ENCODE measurements around the gene CACNA1C. TPM values are rescaled to one million over a fixed set of nuclear protein-coding genes. Genes with fewer than 3 reads are reported as not detected.

Gene CACNA1C
- total RNA-seq, 4 donors from 2014 or later = 5.2 to 12.9 (median 6.3) TPM

- WGBS, 2 donors = 56 to 60% methylated on average over 15 of the region's 15 CpGs
- DNase-seq (ENCODE audit: low spot score in 2 of 2) = no peak
- Histone ChIP-seq H3K27me3 (no peaks in the 10 kb centered on the region), H3K36me3 (no peaks in the 10 kb centered on the region), H3K4me3 (no peak overlapping the region), H3K27ac (no peak overlapping the region), H3K9me3 (peaks cover 0 to 8% (median 0%) of the 10 kb centered on the region in 4 donors), H3K4me1 (peaks cover 0 to 17% (median 3%) of the 10 kb centered on the region in 4 donors)
- TF ChIP-seq POLR2A (IDR thresholded peaks at IDR 0.05) (no peak), EP300 (IDR thresholded peaks at IDR 0.05) (no peak), CTCF (IDR thresholded peaks at IDR 0.05) (no peak)
Measured at GRCh38 chr12:2311020-2311778, 258.4 kb downstream of the CACNA1C start.

- TF ChIP-seq EP300 (IDR thresholded peaks at IDR 0.05) (no peak), POLR2A (IDR thresholded peaks at IDR 0.05) (no peak), CTCF (IDR thresholded peaks at IDR 0.05) (no peak)
- H3K4me3 ChIP-seq = no peak overlapping the region
- peaks cover 0 to 8% (median 0%) of the 10 kb centered on the region in 4 donors for H3K9me3 ChIP-seq
- no peak for DNase-seq (ENCODE audit: low spot score in 2 of 2)
- peaks cover 0 to 17% (median 3%) of the 10 kb centered on the region in 4 donors for H3K4me1 ChIP-seq
- WGBS, 2 donors = 75 to 81% methylated on average over 7 of the region's 7 CpGs
- H3K27me3 ChIP-seq = no peaks in the 10 kb centered on the region
- H3K36me3 ChIP-seq = no peaks in the 10 kb centered on the region
- H3K27ac ChIP-seq = no peak overlapping the region
Measured at GRCh38 chr12:2312175-2312574, 259.4 kb downstream of the CACNA1C start.

GRCh38 chr12:2312770-2313169 is 260.0 kb downstream of the CACNA1C start:
- Histone ChIP-seq H3K9me3 (peaks cover 0 to 8% (median 0%) of the 10 kb centered on the region in 4 donors), H3K27ac (no peak overlapping the region), H3K4me3 (no peak overlapping the region), H3K36me3 (no peaks in the 10 kb centered on the region), H3K27me3 (no peaks in the 10 kb centered on the region), H3K4me1 (peaks cover 0 to 16% (median 3%) of the 10 kb centered on the region in 4 donors)
- 100% methylated on average over 1 of the region's 1 CpG for WGBS, 2 donors
- no peak for DNase-seq (ENCODE audit: low spot score in 2 of 2)
- TF ChIP-seq EP300 (IDR thresholded peaks at IDR 0.05) (no peak), POLR2A (IDR thresholded peaks at IDR 0.05) (no peak), CTCF (IDR thresholded peaks at IDR 0.05) (no peak)

- Histone ChIP-seq H3K27ac (no peak overlapping the region), H3K36me3 (no peaks in the 10 kb centered on the region), H3K27me3 (no peaks in the 10 kb centered on the region), H3K4me3 (no peak overlapping the region), H3K4me1 (peaks cover 0 to 25% (median 3%) of the 10 kb centered on the region in 4 donors), H3K9me3 (no peaks in the 10 kb centered on the region)
- TF ChIP-seq EP300 (IDR thresholded peaks at IDR 0.05) = no peak
- no peak for TF ChIP-seq CTCF (IDR thresholded peaks at IDR 0.05)
- no peak for TF ChIP-seq POLR2A (IDR thresholded peaks at IDR 0.05)
- no peak for DNase-seq (ENCODE audit: low spot score in 2 of 2)
- 48 to 94% methylated on average over 2 of the region's 2 CpGs for WGBS, 2 donors
Measured at GRCh38 chr12:2314492-2314891, 261.7 kb downstream of the CACNA1C start.

- 47 to 50% methylated on average over 11 of the region's 11 CpGs for WGBS, 2 donors
- no peaks in the 10 kb centered on the region for H3K9me3 ChIP-seq
- no peak overlapping the region for H3K4me3 ChIP-seq
- DNase-seq (ENCODE audit: low spot score in 2 of 2) = no peak
- H3K4me1 ChIP-seq = peaks cover 0 to 19% (median 0%) of the 10 kb centered on the region in 4 donors
- H3K27me3 ChIP-seq = no peaks in the 10 kb centered on the region
- TF ChIP-seq POLR2A (IDR thresholded peaks at IDR 0.05) (no peak), EP300 (IDR thresholded peaks at IDR 0.05) (no peak), CTCF (IDR thresholded peaks at IDR 0.05) (no peak)
- H3K27ac ChIP-seq = no peak overlapping the region
- H3K36me3 ChIP-seq = no peaks in the 10 kb centered on the region
Measured at GRCh38 chr12:2317772-2318171, 265.0 kb downstream of the CACNA1C start.

Data from tibial nerve (tissue), 4 donors.